ENCODE data around the gene C1orf21. TPM values are rescaled to one million over a fixed set of nuclear protein-coding genes. Genes with fewer than 3 reads are reported as not detected.
A peak's percentile ranks its signal among the peaks of the same experiment; 100 is the strongest.
"Not testable (repeated sequence)": the region's sequence is repeated elsewhere in the genome, so short reads cannot be mapped to it uniquely, and the experiment has no call there.

The C1orf21 gene
- total and polyA plus RNA-seq, 5 experiments from 2014 or later: 0.60 to 30.9 (median 0.84) TPM

GRCh38 chr1:184604152-184604900 is 217.5 kb downstream of the C1orf21 start:
- Mint-ChIP-seq H3K4me3 (no peak overlapping the region), H3K36me3 (no peaks in the 10 kb centered on the region), H3K27me3 (no peaks in the 10 kb centered on the region), H3K4me1 (no peaks in the 10 kb centered on the region), H3K27ac (no peak overlapping the region), H3K9me3 (no peaks in the 10 kb centered on the region)
- POLR2A ChIA-PET: no interaction called here
- DNase-seq (no peak), ATAC-seq (no peak)

- no peak overlapping the region for H3K27ac Mint-ChIP-seq
- no peak for ATAC-seq
- no peaks in the 10 kb centered on the region for H3K9me3 Mint-ChIP-seq
- H3K4me1 Mint-ChIP-seq: no peaks in the 10 kb centered on the region
- no peaks in the 10 kb centered on the region for H3K27me3 Mint-ChIP-seq
- no peak for DNase-seq
- H3K4me3 Mint-ChIP-seq: no peak overlapping the region
- POLR2A ChIA-PET: no interaction called here
- no peaks in the 10 kb centered on the region for H3K36me3 Mint-ChIP-seq
These were observed 219.1 kb downstream of the C1orf21 start for GRCh38 chr1:184605941-184606340.

GRCh38 chr1:184606786-184607185 is 220.0 kb downstream of the C1orf21 start:
- H3K27ac Mint-ChIP-seq: no peak overlapping the region
- no peak overlapping the region for H3K4me3 Mint-ChIP-seq
- H3K4me1 Mint-ChIP-seq: no peaks in the 10 kb centered on the region
- POLR2A ChIA-PET: no interaction called here
- no peaks in the 10 kb centered on the region for H3K9me3 Mint-ChIP-seq
- DNase-seq: no peak
- no peaks in the 10 kb centered on the region for H3K27me3 Mint-ChIP-seq
- H3K36me3 Mint-ChIP-seq: no peaks in the 10 kb centered on the region
- ATAC-seq: no peak

- H3K4me3 Mint-ChIP-seq: no peak overlapping the region
- POLR2A ChIA-PET: no interaction called here
- ATAC-seq: no peak
- no peaks in the 10 kb centered on the region for H3K27me3 Mint-ChIP-seq
- H3K27ac Mint-ChIP-seq: peak overlapping the region in 1 of 10 donors; percentile 26
- no peaks in the 10 kb centered on the region for H3K36me3 Mint-ChIP-seq
- DNase-seq: no peak
- H3K4me1 Mint-ChIP-seq: no peaks in the 10 kb centered on the region
- H3K9me3 Mint-ChIP-seq: no peaks in the 10 kb centered on the region
These were observed 221.8 kb downstream of the C1orf21 start for GRCh38 chr1:184608581-184608980.

GRCh38 chr1:184608990-184609389 is 222.2 kb downstream of the C1orf21 start:
- Mint-ChIP-seq H3K36me3 (no peaks in the 10 kb centered on the region), H3K9me3 (no peaks in the 10 kb centered on the region), H3K4me1 (no peaks in the 10 kb centered on the region), H3K27ac (peak overlapping the region in 1 of 10 donors; percentile 26), H3K27me3 (no peaks in the 10 kb centered on the region), H3K4me3 (no peak overlapping the region)
- DNase-seq (no peak), ATAC-seq (no peak)
- POLR2A ChIA-PET: no interaction called here

- no peaks in the 10 kb centered on the region for H3K4me1 Mint-ChIP-seq
- H3K9me3 Mint-ChIP-seq: no peaks in the 10 kb centered on the region
- POLR2A ChIA-PET: no interaction called here
- H3K27ac Mint-ChIP-seq: peak overlapping the region in 1 of 10 donors; percentile 40
- no peak for DNase-seq
- no peak for ATAC-seq
- H3K36me3 Mint-ChIP-seq: no peaks in the 10 kb centered on the region
- no peaks in the 10 kb centered on the region for H3K27me3 Mint-ChIP-seq
- H3K4me3 Mint-ChIP-seq: no peak overlapping the region
These were observed 224.2 kb downstream of the C1orf21 start for GRCh38 chr1:184610876-184611595.

- H3K27me3 Mint-ChIP-seq, H3K9me3 Mint-ChIP-seq, H3K4me1 Mint-ChIP-seq, ATAC-seq, H3K4me3 Mint-ChIP-seq, H3K27ac Mint-ChIP-seq, H3K36me3 Mint-ChIP-seq, DNase-seq, POLR2A ChIA-PET: not testable (repeated sequence)
These were observed 225.4 kb downstream of the C1orf21 start for GRCh38 chr1:184612229-184612628.

GRCh38 chr1:184614667-184615066 is 227.8 kb downstream of the C1orf21 start:
- no peaks in the 10 kb centered on the region for H3K9me3 Mint-ChIP-seq
- DNase-seq: no peak
- POLR2A ChIA-PET: no interaction called here
- no peak overlapping the region for H3K27ac Mint-ChIP-seq
- ATAC-seq: no peak
- no peak overlapping the region for H3K4me3 Mint-ChIP-seq
- H3K27me3 Mint-ChIP-seq: peaks cover 0 to 2% (median 0%) of the 10 kb centered on the region in 5 donors
- no peaks in the 10 kb centered on the region for H3K4me1 Mint-ChIP-seq
- no peaks in the 10 kb centered on the region for H3K36me3 Mint-ChIP-seq

GRCh38 chr1:184615301-184615700 is 228.5 kb downstream of the C1orf21 start:
- Mint-ChIP-seq H3K4me3 (no peak overlapping the region), H3K9me3 (no peaks in the 10 kb centered on the region), H3K4me1 (no peaks in the 10 kb centered on the region), H3K27ac (no peak overlapping the region), H3K27me3 (peaks cover 0 to 2% (median 0%) of the 10 kb centered on the region in 5 donors), H3K36me3 (no peaks in the 10 kb centered on the region)
- POLR2A ChIA-PET: no interaction called here
- DNase-seq (no peak), ATAC-seq (no peak)

- Mint-ChIP-seq H3K27me3 (peaks cover 0 to 2% (median 0%) of the 10 kb centered on the region in 5 donors), H3K4me3 (no peak overlapping the region), H3K9me3 (no peaks in the 10 kb centered on the region), H3K4me1 (no peaks in the 10 kb centered on the region), H3K27ac (no peak overlapping the region), H3K36me3 (no peaks in the 10 kb centered on the region)
- no peak for ATAC-seq
- no peak for DNase-seq
- POLR2A ChIA-PET: no interaction called here
These were observed 229.7 kb downstream of the C1orf21 start for GRCh38 chr1:184616504-184616903.

- no peak overlapping the region for H3K4me3 Mint-ChIP-seq
- H3K36me3 Mint-ChIP-seq: no peaks in the 10 kb centered on the region
- peaks cover 0 to 2% (median 0%) of the 10 kb centered on the region in 5 donors for H3K27me3 Mint-ChIP-seq
- no peak overlapping the region for H3K27ac Mint-ChIP-seq
- POLR2A ChIA-PET: no interaction called here
- H3K9me3 Mint-ChIP-seq: no peaks in the 10 kb centered on the region
- H3K4me1 Mint-ChIP-seq: no peaks in the 10 kb centered on the region
- ATAC-seq: no peak
- no peak for DNase-seq
These were observed 230.7 kb downstream of the C1orf21 start for GRCh38 chr1:184617433-184618029.

- Mint-ChIP-seq H3K27me3 (peaks cover 0 to 2% (median 0%) of the 10 kb centered on the region in 5 donors), H3K4me1 (no peaks in the 10 kb centered on the region), H3K36me3 (no peaks in the 10 kb centered on the region), H3K9me3 (no peaks in the 10 kb centered on the region), H3K27ac (no peak overlapping the region), H3K4me3 (no peak overlapping the region)
- ATAC-seq: no peak
- no peak for DNase-seq
- POLR2A ChIA-PET: no interaction called here
These were observed 232.0 kb downstream of the C1orf21 start for GRCh38 chr1:184618851-184619250.

GRCh38 chr1:184620469-184620868 is 233.6 kb downstream of the C1orf21 start:
- peak overlapping the region in 1 of 10 donors; percentile 0 for H3K27ac Mint-ChIP-seq
- H3K9me3 Mint-ChIP-seq: no peaks in the 10 kb centered on the region
- POLR2A ChIA-PET: no interaction called here
- DNase-seq (no peak), ATAC-seq (no peak)
- H3K36me3 Mint-ChIP-seq: no peaks in the 10 kb centered on the region
- no peaks in the 10 kb centered on the region for H3K4me1 Mint-ChIP-seq
- peaks cover 0 to 2% (median 0%) of the 10 kb centered on the region in 5 donors for H3K27me3 Mint-ChIP-seq
- H3K4me3 Mint-ChIP-seq: no peak overlapping the region
